Measurements from ENCODE around the gene TTC3. TPM values are rescaled to one million over a fixed set of nuclear protein-coding genes. Genes with fewer than 3 reads are reported as not detected.

TTC3 gene
- total RNA-seq, 1 donor from 2014 or later, result 255 TPM

DNA sequence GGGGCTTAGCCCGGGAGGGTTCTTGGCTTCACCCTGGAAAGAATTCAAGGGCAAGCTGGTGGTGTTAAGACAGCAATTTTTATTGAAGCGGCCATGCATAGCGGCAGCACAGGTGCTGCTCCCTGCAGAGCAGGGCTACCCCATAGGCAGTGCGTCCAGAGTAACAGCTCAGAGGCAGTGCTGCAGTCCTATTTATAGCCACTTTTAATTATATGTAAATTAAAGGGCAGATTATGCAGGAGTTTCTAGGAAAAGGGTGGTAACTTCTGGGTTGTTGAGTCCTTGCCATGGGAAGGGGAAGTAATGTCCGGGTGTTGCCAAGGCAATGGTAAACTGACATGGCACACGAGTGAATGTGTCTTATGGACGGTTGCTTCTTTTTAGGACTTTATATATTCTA lies 137.1 kb downstream of the TTC3 start:
- no peaks in the 10 kb centered on the region for H3K27me3 Mint-ChIP-seq
- no peak overlapping the region for H3K27ac Mint-ChIP-seq
- H3K4me1 Mint-ChIP-seq (ENCODE audit: low read depth), result peaks cover 9% of the 10 kb centered on the region
- H3K4me3 Mint-ChIP-seq (ENCODE audit: low read depth), result no peak overlapping the region
- no peak for DNase-seq (ENCODE audit: low spot score, unreplicated experiment)
- peaks cover 10% of the 10 kb centered on the region for H3K36me3 Mint-ChIP-seq (ENCODE audit: insufficient read depth)
- TF ChIP-seq, protein P1, sequence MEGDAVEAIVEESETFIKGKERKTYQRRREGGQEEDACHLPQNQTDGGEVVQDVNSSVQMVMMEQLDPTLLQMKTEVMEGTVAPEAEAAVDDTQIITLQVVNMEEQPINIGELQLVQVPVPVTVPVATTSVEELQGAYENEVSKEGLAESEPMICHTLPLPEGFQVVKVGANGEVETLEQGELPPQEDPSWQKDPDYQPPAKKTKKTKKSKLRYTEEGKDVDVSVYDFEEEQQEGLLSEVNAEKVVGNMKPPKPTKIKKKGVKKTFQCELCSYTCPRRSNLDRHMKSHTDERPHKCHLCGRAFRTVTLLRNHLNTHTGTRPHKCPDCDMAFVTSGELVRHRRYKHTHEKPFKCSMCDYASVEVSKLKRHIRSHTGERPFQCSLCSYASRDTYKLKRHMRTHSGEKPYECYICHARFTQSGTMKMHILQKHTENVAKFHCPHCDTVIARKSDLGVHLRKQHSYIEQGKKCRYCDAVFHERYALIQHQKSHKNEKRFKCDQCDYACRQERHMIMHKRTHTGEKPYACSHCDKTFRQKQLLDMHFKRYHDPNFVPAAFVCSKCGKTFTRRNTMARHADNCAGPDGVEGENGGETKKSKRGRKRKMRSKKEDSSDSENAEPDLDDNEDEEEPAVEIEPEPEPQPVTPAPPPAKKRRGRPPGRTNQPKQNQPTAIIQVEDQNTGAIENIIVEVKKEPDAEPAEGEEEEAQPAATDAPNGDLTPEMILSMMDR (IDR thresholded peaks at IDR 0.05; ENCODE audit: unreplicated experiment), result no peak
- H3K9me3 Mint-ChIP-seq (ENCODE audit: low read depth), result peaks cover 6% of the 10 kb centered on the region

- no peak for DNase-seq (ENCODE audit: low spot score, unreplicated experiment)
- Mint-ChIP-seq H3K27me3 (no peaks in the 10 kb centered on the region), H3K4me3 (ENCODE audit: low read depth) (no peak overlapping the region), H3K9me3 (ENCODE audit: low read depth) (peaks cover 6% of the 10 kb centered on the region), H3K27ac (no peak overlapping the region), H3K4me1 (ENCODE audit: low read depth) (peaks cover 8% of the 10 kb centered on the region), H3K36me3 (ENCODE audit: insufficient read depth) (peaks cover 9% of the 10 kb centered on the region)
- TF ChIP-seq, protein P1 (IDR thresholded peaks at IDR 0.05; ENCODE audit: unreplicated experiment), result no peak
Observed at GRCh38 chr21:37210799-37211198, 137.7 kb downstream of the TTC3 start.

DNA sequence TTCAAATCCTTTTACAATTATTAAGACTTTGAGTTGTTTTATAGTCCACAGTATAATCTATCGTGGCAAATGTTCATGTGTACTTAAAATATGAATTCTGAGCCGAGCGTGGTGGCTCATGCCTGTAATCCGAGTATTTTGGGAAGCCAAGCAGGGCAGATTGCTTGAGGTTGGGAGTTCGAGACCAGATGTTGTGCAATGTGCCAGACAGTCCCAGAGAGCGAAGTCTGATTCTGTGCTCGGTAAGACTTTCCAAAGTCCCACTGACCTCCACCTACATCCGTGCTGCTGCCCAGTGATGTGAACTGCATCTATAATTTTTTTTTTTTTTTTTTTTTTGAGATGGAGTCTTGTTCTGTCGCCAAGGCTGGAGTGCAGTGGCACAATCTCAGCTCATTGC lies 141.9 kb downstream of the TTC3 start:
- Mint-ChIP-seq H3K36me3 (ENCODE audit: insufficient read depth) (peaks cover 5% of the 10 kb centered on the region), H3K4me3 (ENCODE audit: low read depth) (no peak overlapping the region), H3K27ac (no peak overlapping the region), H3K9me3 (ENCODE audit: low read depth) (peaks cover 3% of the 10 kb centered on the region), H3K4me1 (ENCODE audit: low read depth) (no peaks in the 10 kb centered on the region), H3K27me3 (no peaks in the 10 kb centered on the region)
- TF ChIP-seq, protein P1 (IDR thresholded peaks at IDR 0.05; ENCODE audit: unreplicated experiment), result no peak
- DNase-seq (ENCODE audit: low spot score, unreplicated experiment), result no peak

- peak overlapping the region; percentile 71 for H3K27ac Mint-ChIP-seq
- no peaks in the 10 kb centered on the region for H3K27me3 Mint-ChIP-seq
- no peak for DNase-seq (ENCODE audit: low spot score, unreplicated experiment)
- TF ChIP-seq, protein P1 (IDR thresholded peaks at IDR 0.05; ENCODE audit: unreplicated experiment), result no peak
- H3K4me1 Mint-ChIP-seq (ENCODE audit: low read depth), result no peaks in the 10 kb centered on the region
- no peak overlapping the region for H3K4me3 Mint-ChIP-seq (ENCODE audit: low read depth)
- H3K36me3 Mint-ChIP-seq (ENCODE audit: insufficient read depth), result peaks cover 35% of the 10 kb centered on the region
- H3K9me3 Mint-ChIP-seq (ENCODE audit: low read depth), result no peaks in the 10 kb centered on the region
Observed at GRCh38 chr21:37219761-37220432, 146.8 kb downstream of the TTC3 start.

DNA sequence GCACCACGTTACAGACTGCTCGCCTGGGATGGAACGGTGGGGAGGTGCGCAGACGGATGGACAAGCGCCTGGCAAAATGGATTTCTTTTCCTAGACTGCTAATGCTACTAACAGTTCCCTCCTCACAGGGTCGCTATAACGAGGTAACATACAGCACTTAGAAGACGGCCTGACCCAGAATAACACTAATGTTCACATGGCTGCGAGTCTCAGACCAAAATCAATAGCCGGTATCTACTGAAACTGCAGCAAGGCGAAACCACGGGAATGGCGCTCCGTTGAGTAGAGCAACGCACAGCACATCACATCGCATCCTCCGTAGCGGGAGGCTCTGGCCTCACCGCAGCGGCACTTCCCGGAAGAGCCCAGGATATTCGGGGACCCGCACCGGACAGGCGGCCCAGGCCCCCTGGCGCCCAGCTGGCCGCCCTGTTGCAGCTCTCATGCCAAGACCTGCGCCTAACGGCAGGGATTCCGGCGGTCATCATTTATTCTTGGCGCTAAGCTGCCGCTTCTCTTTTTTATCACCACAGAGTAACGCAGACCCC lies 147.5 kb downstream of the TTC3 start:
- H3K4me1 Mint-ChIP-seq (ENCODE audit: low read depth), result no peaks in the 10 kb centered on the region
- peak overlapping the region; percentile 71 for H3K27ac Mint-ChIP-seq
- DNase-seq (ENCODE audit: low spot score, unreplicated experiment), result no peak
- TF ChIP-seq, protein P1 (IDR thresholded peaks at IDR 0.05; ENCODE audit: unreplicated experiment), result no peak
- H3K9me3 Mint-ChIP-seq (ENCODE audit: low read depth), result no peaks in the 10 kb centered on the region
- H3K36me3 Mint-ChIP-seq (ENCODE audit: insufficient read depth), result peaks cover 39% of the 10 kb centered on the region
- H3K27me3 Mint-ChIP-seq, result no peaks in the 10 kb centered on the region
- H3K4me3 Mint-ChIP-seq (ENCODE audit: low read depth), result peak overlapping the region; percentile 67

Data from progenitor cell of endocrine pancreas (in vitro differentiated cells).